ENCODE measurements around the gene ABCA4.
"Not testable (repeated sequence)": the region's sequence is repeated elsewhere in the genome, so short reads cannot be mapped to it uniquely, and the experiment has no call there.

ABCA4 gene

GRCh38 chr1:93969371-93969770 is 151.6 kb downstream of the ABCA4 start:
- DNase-seq, result no peak

GRCh38 chr1:93967306-93967705 is 153.6 kb downstream of the ABCA4 start:
- no peak for DNase-seq

- no peak for DNase-seq
These were observed 155.1 kb downstream of the ABCA4 start for GRCh38 chr1:93965888-93966287.

- DNase-seq, result no peak
These were observed 155.7 kb downstream of the ABCA4 start for GRCh38 chr1:93965256-93965655.

- no peak for DNase-seq
These were observed 156.2 kb downstream of the ABCA4 start for GRCh38 chr1:93964777-93965200.

GRCh38 chr1:93964096-93964776 is 156.7 kb downstream of the ABCA4 start:
- DNase-seq, result no peak

GRCh38 chr1:93963585-93963984 is 157.4 kb downstream of the ABCA4 start:
- DNase-seq, result no peak

GRCh38 chr1:93961906-93962305 is 159.0 kb downstream of the ABCA4 start:
- no peak for DNase-seq

GRCh38 chr1:93961443-93961842 is 159.5 kb downstream of the ABCA4 start:
- DNase-seq, result no peak

GRCh38 chr1:93960641-93961147 is 160.3 kb downstream of the ABCA4 start:
- DNase-seq, result no peak

GRCh38 chr1:93959413-93959812 is 161.5 kb downstream of the ABCA4 start:
- no peak for DNase-seq

GRCh38 chr1:93958726-93959100 is 162.2 kb downstream of the ABCA4 start:
- DNase-seq, result no peak

- no peak for DNase-seq
These were observed 162.8 kb downstream of the ABCA4 start for GRCh38 chr1:93958032-93958725.

GRCh38 chr1:93955765-93956164 is 165.2 kb downstream of the ABCA4 start:
- no peak for DNase-seq

GRCh38 chr1:93947002-93947686 is 173.8 kb downstream of the ABCA4 start:
- DNase-seq, result not testable (repeated sequence)
